DND-41 (cell line): ENCODE data around the gene CGB5.
A peak's percentile ranks its signal among the peaks of the same experiment; 100 is the strongest.
"Not testable (repeated sequence)": the region's sequence is repeated elsewhere in the genome, so short reads cannot be mapped to it uniquely, and the experiment has no call there.

Experiments
- ATAC-seq: fragments of 200-7000 bp; cut with Tn5 transposase; 3 replicates; pipeline ENCODE4 v1.9.1; 2021; ENCODE audit warnings: low read depth; ENCODE audit not compliant: insufficient read depth
- DNase-seq: peaks from one replicate; pipeline ENCODE4 v3.0.0-alpha.2; 2020
- H2AFZ ChIP-seq: 2 replicates; pipeline ENCODE4 v1.6.0; 2012; ENCODE audit warnings: low read depth, low read length
- H3K27ac ChIP-seq: 2 replicates; pipeline ENCODE4 v1.5.1; 2012; ENCODE audit warnings: low read length, inconsistent platforms
- H3K27me3 ChIP-seq: fragments of 200-600 bp; sonication (generic); 2 replicates; pipeline ENCODE4 v1.6.0; 2012; ENCODE audit warnings: low read length, mild to moderate bottlenecking, inconsistent platforms; ENCODE audit not compliant: insufficient read depth, poor library complexity
- H3K36me3 ChIP-seq: 2 replicates; pipeline ENCODE4 v1.5.1; 2012; ENCODE audit warnings: low read length, inconsistent platforms; ENCODE audit not compliant: insufficient read depth
- H3K4me1 ChIP-seq: 2 replicates; pipeline ENCODE4 v1.5.1; 2012; ENCODE audit warnings: mild to moderate bottlenecking, low read length; ENCODE audit not compliant: insufficient read depth
- H3K4me2 ChIP-seq: 2 replicates; pipeline ENCODE4 v1.6.0; 2012; ENCODE audit warnings: mild to moderate bottlenecking, moderate library complexity, low read length, inconsistent platforms; ENCODE audit not compliant: insufficient read depth
- H3K4me3 ChIP-seq, 2 experiments: fragments of 200-600 bp in 1 of 2; shearing (Covaris generic) in 1 of 2; 2 replicates each; pipeline ENCODE4 v1.5.1; 2012 to 2016; ENCODE audit warnings: inconsistent platforms in 2 of 2, low read length in 2 of 2, mild to moderate bottlenecking in 2 of 2, low read depth in 1 of 2, moderate library complexity in 1 of 2
- H3K79me2 ChIP-seq: 2 replicates; pipeline ENCODE4 v1.6.0; 2012; ENCODE audit warnings: low read length, inconsistent platforms; ENCODE audit not compliant: insufficient read depth
- H3K9ac ChIP-seq: 2 replicates; pipeline ENCODE4 v1.6.0; 2012; ENCODE audit warnings: low read depth, mild to moderate bottlenecking, inconsistent platforms, low read length, moderate library complexity
- H3K9me3 ChIP-seq: 2 replicates; pipeline ENCODE4 v1.5.1; 2012; ENCODE audit warnings: low read length, moderate library complexity, mild to moderate bottlenecking, inconsistent platforms; ENCODE audit not compliant: insufficient read depth, severe bottlenecking
- H4K20me1 ChIP-seq: 2 replicates; pipeline ENCODE4 v1.6.0; 2012; ENCODE audit warnings: low read length; ENCODE audit not compliant: insufficient read depth
- CTCF ChIP-seq: IDR thresholded peaks from 2 replicates; pipeline ENCODE4 v1.5.1; 2012; ENCODE audit warnings: borderline replicate concordance, low read length, moderate library complexity, mild to moderate bottlenecking; ENCODE audit not compliant: poor library complexity, severe bottlenecking; ENCODE audit errors: extremely low read depth
- EZH2 ChIP-seq: IDR thresholded peaks from 3 replicates; pipeline ENCODE4 v1.6.1; 2012; ENCODE audit warnings: borderline replicate concordance, low read depth, mild to moderate bottlenecking, moderate library complexity, low read length, inconsistent platforms; ENCODE audit not compliant: severe bottlenecking

Gene CGB5

GRCh38 chr19:49071860-49072547 is 28.4 kb downstream of the CGB5 start:
- DNase-seq (no peak), ATAC-seq (no peak)
- H3K36me3 ChIP-seq = no peaks in the 10 kb centered on the region
- H4K20me1 ChIP-seq = no peaks in the 10 kb centered on the region
- TF ChIP-seq EZH2 (no peak), CTCF (no peak)
- H3K27ac ChIP-seq = no peak overlapping the region
- H3K4me3 ChIP-seq = no peak overlapping the region
- no peaks in the 10 kb centered on the region for H3K9me3 ChIP-seq
- no peaks in the 10 kb centered on the region for H3K79me2 ChIP-seq
- H3K27me3 ChIP-seq = no peaks in the 10 kb centered on the region
- no peak overlapping the region for H2AFZ ChIP-seq
- no peaks in the 10 kb centered on the region for H3K4me1 ChIP-seq
- no peak overlapping the region for H3K4me2 ChIP-seq
- H3K9ac ChIP-seq = no peak overlapping the region

- H3K4me2 ChIP-seq = no peak overlapping the region
These were observed 30.1 kb downstream of the CGB5 start for GRCh38 chr19:49073514-49074378.

GRCh38 chr19:49074869-49075268 is 31.2 kb downstream of the CGB5 start:
- not testable (repeated sequence) for H3K4me3 ChIP-seq, H3K27ac ChIP-seq, H3K4me1 ChIP-seq, H3K9me3 ChIP-seq, H3K36me3 ChIP-seq, H3K79me2 ChIP-seq, H3K9ac ChIP-seq, H2AFZ ChIP-seq, ATAC-seq, DNase-seq, H4K20me1 ChIP-seq, H3K27me3 ChIP-seq, H3K4me2 ChIP-seq
- peak; percentile 41 for TF ChIP-seq CTCF

More at GRCh38 chr19:49073514-49074378, 30.1 kb downstream of the CGB5 start:
- H3K9ac ChIP-seq = no peak overlapping the region
- no peaks in the 10 kb centered on the region for H3K9me3 ChIP-seq
- H3K79me2 ChIP-seq = no peaks in the 10 kb centered on the region
- no peaks in the 10 kb centered on the region for H4K20me1 ChIP-seq
- no peaks in the 10 kb centered on the region for H3K27me3 ChIP-seq
- TF ChIP-seq CTCF (peak; percentile 58), EZH2 (no peak)
- DNase-seq (peak; percentile 34), ATAC-seq (no peak)
- H2AFZ ChIP-seq = no peak overlapping the region
- H3K27ac ChIP-seq = no peak overlapping the region
- no peaks in the 10 kb centered on the region for H3K4me1 ChIP-seq
- H3K36me3 ChIP-seq = no peaks in the 10 kb centered on the region
- H3K4me3 ChIP-seq = no peak overlapping the region
